GM23338 (cell line): ENCODE data around the gene CD84. TPM values are rescaled to one million over a fixed set of nuclear protein-coding genes. Genes with fewer than 3 reads are reported as not detected.
"Not testable (repeated sequence)": the region's sequence is repeated elsewhere in the genome, so short reads cannot be mapped to it uniquely, and the experiment has no call there.

Experiments used
- ATAC-seq: fragments of 200-7000 bp; cut with Tn5 transposase; 3 replicates; pipeline ENCODE4 v1.9.1; 2020
- DNase-seq: peaks from one replicate; pipeline ENCODE4 v3.0.0-alpha.2; 2015; ENCODE audit warnings: low spot score
- H2AFZ ChIP-seq: fragments of 200-600 bp; sonication (generic); 2 replicates; pipeline ENCODE4 v1.8.0; 2016; ENCODE audit warnings: antibody characterized with exemption, mild to moderate bottlenecking, moderate library complexity
- H3F3A ChIP-seq: fragments of 200-600 bp; sonication (generic); replicated peaks from 2 replicates; pipeline ENCODE4 v1.8.0; 2017; ENCODE audit warnings: antibody characterized with exemption, mixed run types, low read depth
- H3K27ac ChIP-seq: fragments of 200-600 bp; sonication (generic); 2 replicates; pipeline ENCODE4 v1.6.1; 2016; ENCODE audit warnings: low read depth
- H3K27me3 ChIP-seq: fragments of 200-600 bp; sonication (generic); 2 replicates; pipeline ENCODE4 v1.8.0; 2016; ENCODE audit warnings: mild to moderate bottlenecking, mixed run types, moderate library complexity; ENCODE audit not compliant: insufficient read depth
- H3K36me3 ChIP-seq: fragments of 200-600 bp; sonication (generic); 2 replicates; pipeline ENCODE4 v1.8.0; 2016; ENCODE audit warnings: mild to moderate bottlenecking; ENCODE audit not compliant: insufficient read depth
- H3K4me1 ChIP-seq: fragments of 200-600 bp; sonication (generic); 2 replicates; pipeline ENCODE4 v1.8.0; 2016; ENCODE audit warnings: mild to moderate bottlenecking, moderate library complexity; ENCODE audit not compliant: insufficient read depth
- H3K4me2 ChIP-seq: fragments of 200-600 bp; sonication (generic); 2 replicates; pipeline ENCODE4 v1.7.1; 2017; ENCODE audit warnings: mixed run types
- H3K4me3 ChIP-seq: fragments of 200-600 bp; sonication (generic); 2 replicates; pipeline ENCODE4 v1.6.1; 2016; ENCODE audit warnings: mixed run types
- H3K79me2 ChIP-seq: fragments of 200-600 bp; sonication (generic); replicated peaks from 2 replicates; pipeline ENCODE4 v1.8.0; 2017; ENCODE audit warnings: mild to moderate bottlenecking; ENCODE audit not compliant: insufficient read depth
- H3K9me2 ChIP-seq: fragments of 200-600 bp; sonication (generic); 2 replicates; pipeline ENCODE4 v1.8.0; 2017; ENCODE audit not compliant: insufficient read depth
- H4K20me1 ChIP-seq: fragments of 200-600 bp; sonication (generic); replicated peaks from 2 replicates; pipeline ENCODE4 v1.8.0; 2017; ENCODE audit warnings: mild to moderate bottlenecking; ENCODE audit not compliant: insufficient read depth
- H3K27ac Mint-ChIP-seq: 2 replicates; pipeline ENCODE4 v1.8.0; 2020; ENCODE audit warnings: inconsistent platforms, mild to moderate bottlenecking, moderate library complexity, mixed read lengths
- H3K27me3 Mint-ChIP-seq: 3 replicates; pipeline ENCODE4 v1.8.0; 2022; ENCODE audit warnings: low read depth, mild to moderate bottlenecking, moderate library complexity, mixed read lengths, inconsistent platforms; ENCODE audit not compliant: insufficient read depth, poor library complexity
- H3K36me3 Mint-ChIP-seq: 3 replicates; pipeline ENCODE4 v1.8.0; 2021; ENCODE audit warnings: low read depth, mild to moderate bottlenecking, inconsistent platforms, moderate library complexity, mixed read lengths
- H3K4me1 Mint-ChIP-seq: 3 replicates; pipeline ENCODE4 v1.8.0; 2020; ENCODE audit warnings: mild to moderate bottlenecking, inconsistent platforms, mixed read lengths
- H3K4me3 Mint-ChIP-seq: 3 replicates; pipeline ENCODE4 v1.8.0; 2021; ENCODE audit warnings: moderate library complexity, mild to moderate bottlenecking, inconsistent platforms, mixed read lengths
- H3K9me3 Mint-ChIP-seq: 3 replicates; pipeline ENCODE4 v1.8.0; 2020; ENCODE audit warnings: moderate library complexity, mild to moderate bottlenecking, inconsistent platforms, mixed read lengths
- CREB1 ChIP-seq: fragments of 250-450 bp; sonication (Bioruptor Pico); IDR thresholded peaks from 2 replicates; pipeline ENCODE4 v1.5.0; 2020; ENCODE audit warnings: low read depth, mild to moderate bottlenecking, moderate library complexity
- ETS1 ChIP-seq: IDR thresholded peaks from 2 replicates; pipeline ENCODE4 v1.6.1; 2016; ENCODE audit warnings: antibody characterized with exemption
- EZH2 ChIP-seq: fragments of 200-600 bp; sonication (generic); IDR thresholded peaks from one replicate; pipeline ENCODE4 v1.8.0; 2017; ENCODE audit warnings: antibody characterized with exemption, mild to moderate bottlenecking, low read depth; ENCODE audit not compliant: unreplicated experiment
- EZH2phosphoT487 ChIP-seq: fragments of 200-600 bp; sonication (generic); IDR thresholded peaks from one replicate; pipeline ENCODE4 v1.8.1; 2018; ENCODE audit warnings: antibody characterized with exemption; ENCODE audit not compliant: unreplicated experiment
- REST ChIP-seq: IDR thresholded peaks from one replicate; pipeline ENCODE4 v1.6.1; 2018; ENCODE audit warnings: antibody characterized with exemption; ENCODE audit not compliant: unreplicated experiment
- STAT1 ChIP-seq: IDR thresholded peaks from one replicate; pipeline ENCODE4 v1.6.1; 2016; ENCODE audit warnings: antibody characterized with exemption; ENCODE audit not compliant: unreplicated experiment
- ZNF114 ChIP-seq: fragments of 250-450 bp; sonication (Bioruptor Pico); IDR thresholded peaks from 2 replicates; pipeline ENCODE4 v1.5.0; 2020; ENCODE audit warnings: mild to moderate bottlenecking, moderate library complexity
- ZNF462 ChIP-seq: fragments of 250-450 bp; sonication (Bioruptor Pico); IDR thresholded peaks from 2 replicates; pipeline ENCODE4 v1.5.0; 2020; ENCODE audit warnings: mild to moderate bottlenecking, moderate library complexity
- polyA plus RNA-seq: library from polyadenylated mRNA; unstranded; fragments of >200 nt; fragmentation: Nextera tagmentation; extraction: Ambion mirVana; gene quantifications from 2 replicates; pipeline ENCODE4 v1.2.1, GENCODE V29; 2016
- total RNA-seq: library from RNA; depleted of rRNA; stranded (reverse); fragments of >200 nt; shearing (Covaris generic); gene quantifications from 2 replicates; pipeline ENCODE4 v1.2.3, GENCODE V29; 2014
- TF ChIP-seq, protein P1 (sequence below), 2 experiments: fragments of 200-600 bp in 1 of 2; sonication (generic) in 1 of 2; conservative IDR thresholded peaks; 2 replicates each; pipeline versions ENCODE4 v1.5.1 to v1.6.1; 2016 to 2017; ENCODE audit warnings: antibody characterized with exemption in 2 of 2, low read depth in 2 of 2, mild to moderate bottlenecking in 2 of 2, moderate library complexity in 1 of 2

Gene CD84
- total and polyA plus RNA-seq, 2 experiments from 2014 or later, result not detected

DNA sequence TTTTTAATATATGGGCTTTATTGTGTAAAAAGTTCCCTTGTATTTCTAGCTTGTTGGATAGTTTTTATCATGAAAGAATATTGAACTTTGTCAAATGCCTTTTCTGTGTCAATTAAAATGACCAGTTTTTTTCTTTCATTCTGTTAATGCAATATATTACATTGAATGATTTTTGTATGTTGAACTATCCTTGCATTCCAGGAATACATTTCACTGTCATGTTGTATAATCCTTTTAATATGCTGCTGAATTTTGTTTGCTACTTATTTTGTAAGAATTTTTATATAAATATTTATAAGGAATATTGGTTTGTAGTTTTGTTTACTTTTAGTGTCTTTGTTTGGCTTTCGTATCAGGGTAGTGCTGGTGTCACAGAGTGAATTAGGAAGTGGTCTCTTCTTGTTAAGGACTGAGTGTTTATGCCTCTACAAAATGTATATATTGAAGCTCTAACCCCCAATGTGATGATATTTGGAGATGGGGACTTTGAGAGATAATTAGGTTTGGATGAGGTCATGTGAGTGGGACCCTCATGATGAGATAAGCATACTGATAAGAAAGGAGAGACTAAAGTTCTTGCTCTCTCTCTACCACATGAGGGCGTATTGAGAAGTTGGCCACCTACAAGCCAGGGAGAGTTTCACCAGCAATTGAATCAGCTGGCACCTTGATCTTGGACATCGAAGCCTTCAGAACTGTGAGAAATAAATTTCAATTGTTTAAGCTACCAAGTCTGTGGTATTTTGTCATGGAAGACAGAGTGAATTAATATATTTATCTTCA, 44.3 kb downstream of the CD84 start:
- no peak overlapping the region for H3K27ac Mint-ChIP-seq
- Histone ChIP-seq H2AFZ (no peak overlapping the region), H3K27ac (no peak overlapping the region), H3F3A (no peaks in the 10 kb centered on the region), H3K4me2 (no peak overlapping the region), H3K79me2 (no peaks in the 10 kb centered on the region), H3K9me2 (peaks cover 3% of the 10 kb centered on the region; the same call in 1 of the 2 replicates), H3K4me1 (no peaks in the 10 kb centered on the region), H3K4me3 (no peak overlapping the region), H3K36me3 (no peaks in the 10 kb centered on the region), H3K27me3 (no peaks in the 10 kb centered on the region), H4K20me1 (no peaks in the 10 kb centered on the region)
- peaks cover 42% of the 10 kb centered on the region for H3K9me3 Mint-ChIP-seq
- peak; percentile 63 for DNase-seq
- no peak overlapping the region for H3K4me3 Mint-ChIP-seq
- TF ChIP-seq CREB1 (no peak), EZH2phosphoT487 (no peak), ZNF114 (CRISPR knock-in tag) (no peak), STAT1 (no peak), REST (no peak), ZNF462 (CRISPR knock-in tag) (0 out of 2 replicates have a peak, but pooled peaks have one; percentile 51), EZH2 (no peak), ETS1 (no peak)
- TF ChIP-seq, protein P1, sequence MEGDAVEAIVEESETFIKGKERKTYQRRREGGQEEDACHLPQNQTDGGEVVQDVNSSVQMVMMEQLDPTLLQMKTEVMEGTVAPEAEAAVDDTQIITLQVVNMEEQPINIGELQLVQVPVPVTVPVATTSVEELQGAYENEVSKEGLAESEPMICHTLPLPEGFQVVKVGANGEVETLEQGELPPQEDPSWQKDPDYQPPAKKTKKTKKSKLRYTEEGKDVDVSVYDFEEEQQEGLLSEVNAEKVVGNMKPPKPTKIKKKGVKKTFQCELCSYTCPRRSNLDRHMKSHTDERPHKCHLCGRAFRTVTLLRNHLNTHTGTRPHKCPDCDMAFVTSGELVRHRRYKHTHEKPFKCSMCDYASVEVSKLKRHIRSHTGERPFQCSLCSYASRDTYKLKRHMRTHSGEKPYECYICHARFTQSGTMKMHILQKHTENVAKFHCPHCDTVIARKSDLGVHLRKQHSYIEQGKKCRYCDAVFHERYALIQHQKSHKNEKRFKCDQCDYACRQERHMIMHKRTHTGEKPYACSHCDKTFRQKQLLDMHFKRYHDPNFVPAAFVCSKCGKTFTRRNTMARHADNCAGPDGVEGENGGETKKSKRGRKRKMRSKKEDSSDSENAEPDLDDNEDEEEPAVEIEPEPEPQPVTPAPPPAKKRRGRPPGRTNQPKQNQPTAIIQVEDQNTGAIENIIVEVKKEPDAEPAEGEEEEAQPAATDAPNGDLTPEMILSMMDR (conservative IDR thresholded peaks at IDR 0.05; ENCODE audit: low read depth in 2 of 2), result peak; percentile 64 to 72
- no peaks in the 10 kb centered on the region for H3K4me1 Mint-ChIP-seq
- no peak; the same call in 2 of the 3 replicates for ATAC-seq
- H3K36me3 Mint-ChIP-seq, result peaks cover 21% of the 10 kb centered on the region; the same call in 2 of the 3 replicates
- H3K27me3 Mint-ChIP-seq, result no peaks in the 10 kb centered on the region

GRCh38 chr1:160532557-160532813, 46.8 kb downstream of the CD84 start:
- H3K4me3 Mint-ChIP-seq, ATAC-seq, DNase-seq, H3K4me3 ChIP-seq, H3K27ac Mint-ChIP-seq, H3K27me3 Mint-ChIP-seq, H3K79me2 ChIP-seq, H3F3A ChIP-seq, H3K4me1 Mint-ChIP-seq, H3K27me3 ChIP-seq, H3K27ac ChIP-seq, H3K36me3 ChIP-seq, H4K20me1 ChIP-seq, H3K9me2 ChIP-seq, H2AFZ ChIP-seq, H3K4me2 ChIP-seq, H3K4me1 ChIP-seq: not testable (repeated sequence)
- Mint-ChIP-seq H3K9me3 (peaks cover 44% of the 10 kb centered on the region), H3K36me3 (peaks cover 21% of the 10 kb centered on the region; the same call in 2 of the 3 replicates)
